Measurements from ENCODE around the gene ZNF205. TPM values are rescaled to one million over a fixed set of nuclear protein-coding genes. Genes with fewer than 3 reads are reported as not detected.

ZNF205 gene
- total and polyA plus RNA-seq, 2 of the 13 experiments (the other 11 are each of a cell fraction or from before 2014, with no cell fraction given) = 5.8 to 10.2 TPM

GRCh38 chr16:3135126-3135715, 22.8 kb downstream of the ZNF205 start (continued):
- TF ChIP-seq, protein P1, sequence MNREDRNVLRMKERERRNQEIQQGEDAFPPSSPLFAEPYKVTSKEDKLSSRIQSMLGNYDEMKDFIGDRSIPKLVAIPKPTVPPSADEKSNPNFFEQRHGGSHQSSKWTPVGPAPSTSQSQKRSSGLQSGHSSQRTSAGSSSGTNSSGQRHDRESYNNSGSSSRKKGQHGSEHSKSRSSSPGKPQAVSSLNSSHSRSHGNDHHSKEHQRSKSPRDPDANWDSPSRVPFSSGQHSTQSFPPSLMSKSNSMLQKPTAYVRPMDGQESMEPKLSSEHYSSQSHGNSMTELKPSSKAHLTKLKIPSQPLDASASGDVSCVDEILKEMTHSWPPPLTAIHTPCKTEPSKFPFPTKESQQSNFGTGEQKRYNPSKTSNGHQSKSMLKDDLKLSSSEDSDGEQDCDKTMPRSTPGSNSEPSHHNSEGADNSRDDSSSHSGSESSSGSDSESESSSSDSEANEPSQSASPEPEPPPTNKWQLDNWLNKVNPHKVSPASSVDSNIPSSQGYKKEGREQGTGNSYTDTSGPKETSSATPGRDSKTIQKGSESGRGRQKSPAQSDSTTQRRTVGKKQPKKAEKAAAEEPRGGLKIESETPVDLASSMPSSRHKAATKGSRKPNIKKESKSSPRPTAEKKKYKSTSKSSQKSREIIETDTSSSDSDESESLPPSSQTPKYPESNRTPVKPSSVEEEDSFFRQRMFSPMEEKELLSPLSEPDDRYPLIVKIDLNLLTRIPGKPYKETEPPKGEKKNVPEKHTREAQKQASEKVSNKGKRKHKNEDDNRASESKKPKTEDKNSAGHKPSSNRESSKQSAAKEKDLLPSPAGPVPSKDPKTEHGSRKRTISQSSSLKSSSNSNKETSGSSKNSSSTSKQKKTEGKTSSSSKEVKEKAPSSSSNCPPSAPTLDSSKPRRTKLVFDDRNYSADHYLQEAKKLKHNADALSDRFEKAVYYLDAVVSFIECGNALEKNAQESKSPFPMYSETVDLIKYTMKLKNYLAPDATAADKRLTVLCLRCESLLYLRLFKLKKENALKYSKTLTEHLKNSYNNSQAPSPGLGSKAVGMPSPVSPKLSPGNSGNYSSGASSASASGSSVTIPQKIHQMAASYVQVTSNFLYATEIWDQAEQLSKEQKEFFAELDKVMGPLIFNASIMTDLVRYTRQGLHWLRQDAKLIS (CRISPR knock-in tag; IDR thresholded peaks at IDR 0.05) = no peak
- TF ChIP-seq REL (CRISPR knock-in tag; conservative IDR thresholded peaks at IDR 0.05) (no peak; the same call in 1 of the 2 replicates), PHF8 (CRISPR knock-in tag; IDR thresholded peaks at IDR 0.05) (peak; percentile 65; the same call in 1 of the 2 replicates), PPARG (CRISPR knock-in tag; conservative IDR thresholded peaks at IDR 0.05) (no peak), POLR2G (IDR thresholded peaks at IDR 0.05; ENCODE audit: low read depth, low read length) (0 out of 2 replicates have a peak, but pooled peaks have one; percentile 59), SRSF4 (IDR thresholded peaks at IDR 0.05; ENCODE audit: low read depth, low read length, poor library complexity, severe bottlenecking) (no peak), POLR2AphosphoS2 (IDR thresholded peaks at IDR 0.05; ENCODE audit: low read depth, low read length) (no peak), MAX (IDR thresholded peaks at IDR 0.05) (peak; percentile 37; the same call in 1 of the 2 replicates), RBFOX2 (IDR thresholded peaks at IDR 0.05; ENCODE audit: low read depth, low read length) (peak; percentile 80), UBTF (CRISPR knock-in tag; IDR thresholded peaks at IDR 0.05) (peak; percentile 89), BRCA1 (CRISPR knock-in tag; IDR thresholded peaks at IDR 0.05) (0 out of 2 replicates have a peak, but pooled peaks have one; percentile 29), ZNF256 (CRISPR knock-in tag; conservative IDR thresholded peaks at IDR 0.05) (peak; percentile 52; the same call in 1 of the 2 replicates), ATAD3A (CRISPR knock-in tag; IDR thresholded peaks at IDR 0.05) (no peak), MED1 (CRISPR knock-in tag; IDR thresholded peaks at IDR 0.05) (peak; percentile 46; the same call in 1 of the 2 replicates), GTF2F1 (IDR thresholded peaks at IDR 0.05; ENCODE audit: low read length) (no peak)
- TF ChIP-seq, protein P2, sequence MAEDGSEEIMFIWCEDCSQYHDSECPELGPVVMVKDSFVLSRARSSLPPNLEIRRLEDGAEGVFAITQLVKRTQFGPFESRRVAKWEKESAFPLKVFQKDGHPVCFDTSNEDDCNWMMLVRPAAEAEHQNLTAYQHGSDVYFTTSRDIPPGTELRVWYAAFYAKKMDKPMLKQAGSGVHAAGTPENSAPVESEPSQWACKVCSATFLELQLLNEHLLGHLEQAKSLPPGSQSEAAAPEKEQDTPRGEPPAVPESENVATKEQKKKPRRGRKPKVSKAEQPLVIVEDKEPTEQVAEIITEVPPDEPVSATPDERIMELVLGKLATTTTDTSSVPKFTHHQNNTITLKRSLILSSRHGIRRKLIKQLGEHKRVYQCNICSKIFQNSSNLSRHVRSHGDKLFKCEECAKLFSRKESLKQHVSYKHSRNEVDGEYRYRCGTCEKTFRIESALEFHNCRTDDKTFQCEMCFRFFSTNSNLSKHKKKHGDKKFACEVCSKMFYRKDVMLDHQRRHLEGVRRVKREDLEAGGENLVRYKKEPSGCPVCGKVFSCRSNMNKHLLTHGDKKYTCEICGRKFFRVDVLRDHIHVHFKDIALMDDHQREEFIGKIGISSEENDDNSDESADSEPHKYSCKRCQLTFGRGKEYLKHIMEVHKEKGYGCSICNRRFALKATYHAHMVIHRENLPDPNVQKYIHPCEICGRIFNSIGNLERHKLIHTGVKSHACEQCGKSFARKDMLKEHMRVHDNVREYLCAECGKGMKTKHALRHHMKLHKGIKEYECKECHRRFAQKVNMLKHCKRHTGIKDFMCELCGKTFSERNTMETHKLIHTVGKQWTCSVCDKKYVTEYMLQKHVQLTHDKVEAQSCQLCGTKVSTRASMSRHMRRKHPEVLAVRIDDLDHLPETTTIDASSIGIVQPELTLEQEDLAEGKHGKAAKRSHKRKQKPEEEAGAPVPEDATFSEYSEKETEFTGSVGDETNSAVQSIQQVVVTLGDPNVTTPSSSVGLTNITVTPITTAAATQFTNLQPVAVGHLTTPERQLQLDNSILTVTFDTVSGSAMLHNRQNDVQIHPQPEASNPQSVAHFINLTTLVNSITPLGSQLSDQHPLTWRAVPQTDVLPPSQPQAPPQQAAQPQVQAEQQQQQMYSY (CRISPR knock-in tag; IDR thresholded peaks at IDR 0.05) = 0 out of 2 replicates have a peak, but pooled peaks have one; percentile 39

Data from HepG2 (cell line).